Measurements from ENCODE around the gene RNASET2.

RNASET2 gene

DNA sequence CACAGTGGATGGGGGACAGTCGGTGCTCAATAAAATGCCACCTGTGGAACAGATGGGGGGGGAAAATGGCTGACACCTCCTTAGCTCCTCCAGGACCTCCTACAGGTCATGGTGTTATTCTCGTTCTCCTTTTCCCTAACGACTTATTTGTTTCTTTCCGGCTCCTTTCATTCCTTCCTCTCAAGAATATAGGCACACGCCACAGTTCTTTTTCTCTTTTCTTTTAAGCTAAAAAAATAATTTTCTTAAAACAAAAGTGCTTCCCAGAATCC, 1.4 kb upstream of the RNASET2 start:
- no peak for DNase-seq (ENCODE audit: low read depth)
- no peak overlapping the region for H3K4me3 ChIP-seq (ENCODE audit: low read depth, low read length)
- TF ChIP-seq, protein P1, sequence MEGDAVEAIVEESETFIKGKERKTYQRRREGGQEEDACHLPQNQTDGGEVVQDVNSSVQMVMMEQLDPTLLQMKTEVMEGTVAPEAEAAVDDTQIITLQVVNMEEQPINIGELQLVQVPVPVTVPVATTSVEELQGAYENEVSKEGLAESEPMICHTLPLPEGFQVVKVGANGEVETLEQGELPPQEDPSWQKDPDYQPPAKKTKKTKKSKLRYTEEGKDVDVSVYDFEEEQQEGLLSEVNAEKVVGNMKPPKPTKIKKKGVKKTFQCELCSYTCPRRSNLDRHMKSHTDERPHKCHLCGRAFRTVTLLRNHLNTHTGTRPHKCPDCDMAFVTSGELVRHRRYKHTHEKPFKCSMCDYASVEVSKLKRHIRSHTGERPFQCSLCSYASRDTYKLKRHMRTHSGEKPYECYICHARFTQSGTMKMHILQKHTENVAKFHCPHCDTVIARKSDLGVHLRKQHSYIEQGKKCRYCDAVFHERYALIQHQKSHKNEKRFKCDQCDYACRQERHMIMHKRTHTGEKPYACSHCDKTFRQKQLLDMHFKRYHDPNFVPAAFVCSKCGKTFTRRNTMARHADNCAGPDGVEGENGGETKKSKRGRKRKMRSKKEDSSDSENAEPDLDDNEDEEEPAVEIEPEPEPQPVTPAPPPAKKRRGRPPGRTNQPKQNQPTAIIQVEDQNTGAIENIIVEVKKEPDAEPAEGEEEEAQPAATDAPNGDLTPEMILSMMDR (IDR thresholded peaks at IDR 0.05; ENCODE audit: control insufficient read depth, extremely low read depth, insufficient read depth): no peak

DNA sequence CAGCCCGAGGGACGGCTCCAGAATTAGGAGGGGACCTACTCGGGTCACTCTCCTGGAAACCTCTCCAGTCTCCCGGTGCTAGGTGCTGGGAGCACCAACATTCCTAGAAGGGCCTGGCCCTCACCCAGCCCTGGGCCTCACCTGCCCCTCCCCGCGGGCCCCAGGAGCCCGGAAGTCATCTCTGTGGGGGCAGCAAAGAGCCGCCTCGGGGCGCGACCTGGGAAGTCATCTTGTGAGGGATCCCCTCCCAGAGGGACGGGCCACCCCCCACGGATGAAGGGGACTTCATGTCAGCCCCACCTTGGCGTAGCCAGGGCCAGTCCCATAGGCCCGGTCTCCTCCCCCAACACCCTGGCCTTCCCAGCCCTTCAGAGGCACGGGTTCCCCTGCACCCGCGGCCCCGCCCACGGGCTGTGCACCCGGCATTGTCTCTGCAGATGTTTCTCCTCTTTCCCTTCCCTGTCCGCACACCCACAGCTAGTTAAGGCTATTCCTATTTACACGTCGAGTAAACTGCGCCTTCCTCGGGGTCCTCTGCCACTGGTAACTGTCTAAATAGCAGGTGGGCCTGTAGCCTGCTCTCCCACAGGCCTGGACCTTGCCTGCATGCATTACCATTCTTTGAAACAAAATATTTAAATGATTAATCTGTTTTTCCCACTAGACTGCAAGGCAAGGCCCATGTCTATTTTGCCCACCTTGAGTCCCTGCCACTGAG, 896 bp upstream of the RNASET2 start:
- H3K4me3 ChIP-seq (ENCODE audit: low read depth, low read length): peak overlapping the region; percentile 89
- TF ChIP-seq, protein P1 (IDR thresholded peaks at IDR 0.05; ENCODE audit: control insufficient read depth, extremely low read depth, insufficient read depth): no peak
- no peak for DNase-seq (ENCODE audit: low read depth)

GRCh38 chr6:166955865-166956443, 396 bp downstream of the RNASET2 start:
- H3K4me3 ChIP-seq (ENCODE audit: low read depth, low read length): peak overlapping the region; percentile 89
- DNase-seq (ENCODE audit: low read depth): no peak
- TF ChIP-seq, protein P1 (IDR thresholded peaks at IDR 0.05; ENCODE audit: control insufficient read depth, extremely low read depth, insufficient read depth): no peak

DNA sequence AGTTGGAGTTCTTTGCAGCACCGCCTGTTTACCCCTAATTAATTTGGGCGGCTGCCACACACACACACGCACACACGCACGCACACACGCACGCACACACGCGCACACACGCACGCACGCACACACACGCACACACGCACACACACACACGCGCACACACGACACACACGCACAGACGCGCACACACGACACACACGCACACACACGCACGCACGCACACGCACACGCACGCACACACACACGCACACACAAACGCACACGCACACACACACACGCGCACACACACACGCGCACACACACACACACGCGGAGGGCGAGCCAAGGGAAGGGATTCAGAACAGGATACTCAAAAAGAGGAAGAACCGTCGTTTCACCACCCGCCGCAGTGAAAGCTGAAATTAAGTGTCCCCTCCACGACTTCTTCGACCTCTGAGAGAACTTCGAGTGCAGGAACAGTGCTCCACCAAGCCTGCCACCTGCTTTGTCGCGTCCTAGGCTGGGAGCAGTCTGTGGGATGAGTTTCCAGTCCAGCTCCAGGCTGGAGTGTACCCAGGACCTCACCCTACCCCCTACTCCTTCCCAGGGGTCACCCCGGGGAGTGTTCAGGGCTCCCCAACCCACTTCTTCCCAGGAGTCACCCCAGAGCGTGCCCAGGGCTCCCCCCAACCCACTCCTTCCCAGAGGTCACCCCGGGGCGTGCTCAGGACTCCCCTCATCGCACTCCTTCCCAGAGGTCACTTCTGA, 1.1 kb downstream of the RNASET2 start:
- H3K4me3 ChIP-seq (ENCODE audit: low read depth, low read length): peak overlapping the region; percentile 89
- no peak for DNase-seq (ENCODE audit: low read depth)
- TF ChIP-seq, protein P1 (IDR thresholded peaks at IDR 0.05; ENCODE audit: control insufficient read depth, extremely low read depth, insufficient read depth): no peak

DNA sequence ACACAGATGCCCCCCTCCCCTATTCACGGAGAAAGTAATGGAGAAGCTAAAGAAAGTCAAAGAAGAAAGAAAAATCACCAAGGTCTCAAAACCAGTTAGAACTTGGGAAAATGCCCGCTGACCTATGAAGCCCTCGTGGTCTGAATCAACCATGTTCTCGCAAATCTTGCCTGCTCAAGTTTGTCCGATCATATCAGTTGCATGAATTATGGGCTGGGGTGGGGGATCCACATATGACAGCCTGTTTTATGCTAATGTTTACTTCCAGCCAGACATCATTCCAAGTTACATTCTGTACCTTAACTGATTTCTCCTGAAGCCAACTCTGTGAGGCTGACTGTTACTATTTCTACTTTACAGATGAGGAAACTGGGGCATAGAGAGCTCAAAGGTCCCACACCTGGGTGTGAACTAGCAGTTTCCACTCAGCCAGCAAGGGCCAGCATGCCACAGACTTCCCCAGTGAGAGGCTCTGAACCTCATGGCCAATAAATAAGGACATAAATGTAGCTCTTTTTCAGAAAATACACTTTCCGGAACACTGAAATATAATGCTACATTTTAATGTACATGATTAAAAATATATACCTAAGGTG, 2.1 kb downstream of the RNASET2 start:
- no peak for DNase-seq (ENCODE audit: low read depth)
- TF ChIP-seq, protein P1 (IDR thresholded peaks at IDR 0.05; ENCODE audit: control insufficient read depth, extremely low read depth, insufficient read depth): no peak
- H3K4me3 ChIP-seq (ENCODE audit: low read depth, low read length): no peak overlapping the region

DNA sequence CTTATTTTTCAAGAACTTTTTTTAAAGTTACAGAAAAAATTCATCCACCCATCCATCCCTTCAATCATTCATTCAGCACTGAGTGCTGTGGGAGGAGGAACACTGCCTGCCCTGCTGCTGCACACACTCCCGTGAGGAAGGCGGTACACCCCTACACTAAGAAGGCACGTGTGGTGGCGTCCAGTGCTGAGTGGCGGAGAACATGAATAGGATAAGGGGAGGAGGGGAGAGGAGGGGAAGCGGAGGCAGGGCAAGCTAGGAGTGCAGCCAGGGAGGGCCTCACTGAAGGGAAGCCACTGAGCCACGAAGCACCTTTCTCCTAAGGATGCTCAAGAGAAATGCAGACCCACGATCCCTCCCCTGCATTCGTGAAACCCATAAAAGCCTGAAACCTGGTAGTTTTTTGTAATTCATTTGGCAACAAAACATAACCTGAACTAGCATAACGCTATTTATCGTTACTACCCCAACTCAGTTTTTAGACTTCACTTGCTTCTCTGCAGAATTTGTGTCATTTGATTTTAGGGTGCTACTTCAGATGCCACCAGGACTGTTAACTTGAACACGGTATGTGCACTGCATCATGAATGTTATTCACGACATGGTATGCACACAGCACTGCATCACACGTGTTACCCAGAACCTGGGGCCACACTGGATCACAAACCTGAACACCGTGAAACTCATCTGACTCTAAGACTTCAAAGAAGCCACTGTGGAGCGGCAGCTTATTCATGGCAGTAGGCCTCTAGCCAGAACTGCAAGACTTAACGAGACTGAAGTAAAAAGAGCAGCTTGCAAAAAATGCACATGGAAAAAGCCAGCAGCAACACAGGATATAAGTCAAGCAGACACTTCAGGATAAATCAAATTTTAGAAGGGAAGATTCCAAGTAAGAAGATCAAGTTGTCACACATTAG, 3.5 kb downstream of the RNASET2 start:
- DNase-seq (ENCODE audit: low read depth): no peak
- TF ChIP-seq, protein P1 (IDR thresholded peaks at IDR 0.05; ENCODE audit: control insufficient read depth, extremely low read depth, insufficient read depth): no peak
- H3K4me3 ChIP-seq (ENCODE audit: low read depth, low read length): no peak overlapping the region

All from LNCaP clone FGC (cell line).